ENCODE data around the gene GLYATL2.

The GLYATL2 gene

GRCh38 chr11:58788355-58789023, 56.0 kb downstream of the GLYATL2 start:
- peak; percentile 47 for DNase-seq

- DNase-seq = no peak
Observed at GRCh38 chr11:58787903-58788302, 56.6 kb downstream of the GLYATL2 start.

DNA sequence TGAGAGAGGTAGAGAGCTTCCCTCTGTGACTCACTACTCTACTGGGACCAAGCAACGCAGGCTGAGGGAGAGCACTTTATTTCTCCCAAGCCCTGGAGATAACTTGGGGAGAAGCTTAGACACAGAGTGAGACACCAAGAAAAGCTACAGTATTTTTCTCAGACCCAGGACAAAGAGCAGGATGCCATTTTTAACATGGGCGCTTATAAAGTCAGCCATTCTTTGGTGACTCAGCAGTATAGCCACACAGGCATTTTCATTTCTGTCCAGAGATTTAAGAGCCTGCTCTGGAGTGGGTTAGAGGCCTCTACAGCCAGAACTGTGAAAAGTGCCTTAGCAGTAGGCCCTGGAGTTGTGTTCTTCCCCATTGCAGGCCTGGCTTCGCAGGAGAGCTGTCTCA, 57.8 kb downstream of the GLYATL2 start:
- no peak for DNase-seq

DNA sequence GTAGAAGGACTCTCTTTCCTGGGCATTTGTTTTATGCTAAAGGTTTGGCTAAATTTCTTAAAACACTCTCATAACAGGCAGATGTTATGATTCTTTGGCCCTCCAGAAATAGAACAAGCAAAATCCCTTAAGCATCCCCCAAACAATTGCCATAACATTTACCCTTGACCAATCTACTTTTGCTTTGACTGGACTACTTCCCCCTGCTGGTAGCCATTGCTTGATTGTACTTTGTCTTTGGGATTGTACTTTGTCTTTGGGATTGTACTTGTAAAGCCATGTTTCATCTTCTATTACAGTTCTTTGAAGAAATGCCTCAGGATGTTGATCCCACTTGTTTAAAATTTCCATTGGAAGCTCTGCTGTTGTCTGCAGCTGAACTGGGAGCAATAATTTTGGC, 59.5 kb downstream of the GLYATL2 start:
- DNase-seq = no peak

All from midbrain (tissue), 1 donor.